ES-I3 (cell line): ENCODE results near the gene MTHFSD.
"Not testable (repeated sequence)": the region's sequence is repeated elsewhere in the genome, so short reads cannot be mapped to it uniquely, and the experiment has no call there.

Source experiments
- H3K36me3 ChIP-seq: 2 replicates; pipeline ENCODE4 v1.6.1; 2013; ENCODE audit warnings: mild to moderate bottlenecking, low read length, control low read depth, moderate library complexity; ENCODE audit not compliant: insufficient read depth
- H3K4me1 ChIP-seq: 2 replicates; pipeline ENCODE4 v1.6.1; 2013; ENCODE audit warnings: mild to moderate bottlenecking, control low read depth, low read length; ENCODE audit not compliant: insufficient read depth
- H3K9ac ChIP-seq: 2 replicates; pipeline ENCODE4 v1.6.1; 2013; ENCODE audit warnings: low read depth, mild to moderate bottlenecking, low read length, moderate library complexity
- H3K9me3 ChIP-seq: 2 replicates; pipeline ENCODE4 v1.6.1; 2013; ENCODE audit warnings: mild to moderate bottlenecking, low read length, moderate library complexity; ENCODE audit not compliant: control insufficient read depth, insufficient read depth

MTHFSD gene

DNA sequence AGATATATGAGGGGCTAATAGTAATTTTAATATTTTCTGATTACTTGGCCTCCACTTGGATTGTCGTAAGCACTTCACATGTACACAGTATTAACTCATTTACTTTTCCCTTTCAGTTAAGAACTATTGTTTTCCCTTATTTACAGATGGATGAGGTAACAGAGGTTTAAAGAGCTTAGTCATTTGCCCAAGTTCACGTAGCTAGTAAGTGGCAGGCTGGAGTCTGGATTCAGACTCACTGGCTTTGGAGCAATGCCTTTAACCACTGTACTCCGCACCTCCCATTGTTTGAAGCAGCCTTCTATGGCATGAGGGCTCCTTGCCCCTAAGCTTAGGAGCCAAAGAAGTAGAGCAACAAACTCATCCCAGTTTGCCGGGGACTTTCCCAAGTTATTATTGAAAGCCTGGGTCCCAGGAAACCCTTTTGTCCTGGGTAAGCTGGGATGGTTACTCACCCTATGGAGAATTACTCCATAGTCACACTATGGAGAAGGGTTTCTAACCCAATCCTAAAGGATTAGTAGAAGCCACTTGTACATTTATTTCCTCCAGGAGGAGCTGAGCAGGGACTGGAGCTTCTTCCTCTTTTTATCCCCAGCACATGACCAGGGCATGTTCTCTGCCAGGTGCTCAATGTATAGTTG lies 35.6 kb upstream of the MTHFSD start:
- H3K9ac ChIP-seq, result no peak overlapping the region
- peaks cover 5% of the 10 kb centered on the region; the same call in 1 of the 2 replicates for H3K4me1 ChIP-seq

GRCh38 chr16:86587955-86588354 lies 32.9 kb upstream of the MTHFSD start:
- not testable (repeated sequence) for H3K36me3 ChIP-seq, H3K4me1 ChIP-seq, H3K9me3 ChIP-seq, H3K9ac ChIP-seq

More for the DNA sequence above, 35.6 kb upstream of the MTHFSD start:
- Histone ChIP-seq H3K9me3 (no peaks in the 10 kb centered on the region), H3K36me3 (no peaks in the 10 kb centered on the region; the same call in none of the 2 replicates)

- Histone ChIP-seq H3K9me3 (no peaks in the 10 kb centered on the region), H3K36me3 (no peaks in the 10 kb centered on the region; the same call in none of the 2 replicates), H3K4me1 (peaks cover 5% of the 10 kb centered on the region; the same call in 1 of the 2 replicates), H3K9ac (no peak overlapping the region)
Observed at GRCh38 chr16:86587487-86587886, 32.5 kb upstream of the MTHFSD start.

DNA sequence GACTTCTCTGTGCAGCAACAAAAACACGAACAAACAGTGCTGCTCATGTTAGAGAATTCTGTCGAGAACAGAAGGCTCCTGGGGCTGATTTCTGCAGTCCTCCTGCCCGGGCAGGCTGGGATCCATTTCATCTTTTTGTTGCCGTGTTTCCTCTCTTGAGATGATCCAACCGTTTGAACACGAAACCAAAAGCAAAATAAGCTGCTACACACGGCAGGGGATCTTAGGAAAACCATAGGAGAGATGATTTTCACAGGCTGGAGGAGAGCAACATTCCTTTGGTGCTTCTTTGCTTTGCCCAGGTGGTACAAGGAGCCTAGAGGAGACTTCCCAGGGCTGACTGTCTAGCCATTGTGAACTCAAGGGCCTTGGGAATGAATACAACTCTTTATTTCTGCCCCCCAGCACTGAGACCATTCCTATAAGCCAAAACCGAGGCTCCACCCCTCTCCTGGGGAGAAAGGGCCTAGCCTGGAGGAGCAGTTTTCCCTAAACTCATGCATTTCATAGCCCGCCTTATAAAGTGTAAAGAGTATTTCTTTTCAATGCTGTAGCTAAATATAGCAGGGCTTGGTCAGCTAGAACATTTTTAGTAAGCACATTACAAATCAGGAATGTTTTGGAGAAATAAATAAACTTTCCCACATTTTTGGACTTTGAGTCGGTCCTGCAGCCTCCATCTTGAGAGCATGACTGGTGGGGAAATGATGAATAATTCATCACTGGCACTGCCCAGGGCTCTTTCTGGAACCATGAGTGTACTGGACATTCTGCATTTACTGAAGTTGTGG lies 31.0 kb upstream of the MTHFSD start:
- Histone ChIP-seq H3K36me3 (no peaks in the 10 kb centered on the region; the same call in none of the 2 replicates), H3K9me3 (no peaks in the 10 kb centered on the region), H3K4me1 (peaks cover 5% of the 10 kb centered on the region; the same call in 1 of the 2 replicates), H3K9ac (no peak overlapping the region)

DNA sequence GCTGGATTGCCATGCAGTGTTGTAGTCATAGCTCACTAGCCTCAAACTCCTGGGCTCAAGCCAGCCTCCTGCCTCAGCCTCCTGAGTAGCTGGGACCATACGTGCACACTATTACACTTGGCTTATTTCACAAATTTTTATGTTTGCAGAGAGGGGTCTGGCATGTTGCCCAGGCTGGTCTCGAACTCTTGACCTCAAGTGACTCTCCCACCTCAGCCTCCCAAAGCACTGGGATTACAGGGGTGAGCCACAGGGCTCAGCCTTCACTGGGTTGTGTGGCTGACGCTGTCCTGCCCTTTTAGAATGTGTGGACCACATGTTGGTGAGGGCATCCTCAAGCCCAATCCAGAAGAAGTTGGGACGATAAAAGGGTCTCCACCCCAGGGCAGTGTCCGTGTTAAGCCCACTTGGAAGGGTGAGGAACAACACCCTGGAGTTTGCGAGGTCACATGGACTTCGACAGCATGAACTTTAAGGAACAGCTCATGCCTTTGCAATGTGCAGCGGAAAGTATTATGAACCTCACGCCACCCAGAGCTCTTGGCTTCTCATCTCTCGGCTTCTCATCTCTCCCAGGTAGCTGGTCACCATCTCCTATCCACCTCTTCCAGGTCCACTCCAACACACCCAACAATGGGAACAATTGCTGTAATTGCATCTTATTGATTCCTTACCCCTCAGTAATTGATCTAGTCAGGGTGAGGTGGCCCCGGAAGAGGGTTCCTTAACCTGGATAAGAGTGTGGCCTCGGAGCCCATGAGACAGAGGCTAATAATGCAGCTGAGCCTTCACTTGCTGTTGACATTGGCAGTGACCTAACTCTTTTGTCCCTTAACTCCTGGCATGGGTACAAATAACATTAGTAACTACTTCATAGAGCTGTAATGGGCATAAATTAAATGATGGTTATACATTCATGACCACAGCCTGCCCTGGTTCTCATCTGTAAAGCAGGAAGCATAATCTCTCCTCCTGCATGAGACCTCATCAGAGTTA lies 30.0 kb upstream of the MTHFSD start:
- Histone ChIP-seq H3K36me3 (no peaks in the 10 kb centered on the region; the same call in none of the 2 replicates), H3K4me1 (no peaks in the 10 kb centered on the region; the same call in 1 of the 2 replicates), H3K9ac (no peak overlapping the region), H3K9me3 (no peaks in the 10 kb centered on the region)

DNA sequence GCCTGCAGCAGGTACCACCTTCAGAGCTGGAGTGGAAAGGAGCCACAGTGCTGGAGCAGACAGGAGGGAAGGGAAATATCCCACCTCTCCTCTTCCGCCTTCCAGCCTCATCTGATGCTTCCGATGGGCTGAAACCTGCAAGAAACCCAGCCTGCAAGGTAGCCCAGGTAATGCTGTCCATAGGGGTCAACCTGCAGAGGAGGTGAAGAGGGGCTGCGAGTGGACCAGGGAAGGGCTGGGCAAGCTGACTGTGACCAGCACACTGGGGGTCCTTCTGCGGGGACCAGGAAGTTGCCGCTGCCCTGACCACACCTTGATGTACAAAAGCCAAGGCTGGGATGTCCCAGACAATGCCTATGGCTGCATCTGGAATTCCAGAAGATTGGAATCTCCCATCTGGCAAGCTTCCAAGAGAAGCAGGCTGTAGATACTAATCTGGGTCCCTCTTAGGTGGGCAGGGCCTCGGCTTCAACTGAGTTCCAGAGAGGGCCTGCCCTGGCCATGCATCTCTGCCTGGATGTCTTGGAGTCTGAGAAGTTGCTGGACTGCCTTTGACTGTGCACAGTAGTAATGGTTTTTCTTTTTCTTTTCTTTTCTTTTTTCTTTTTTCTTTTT lies 29.1 kb upstream of the MTHFSD start:
- no peaks in the 10 kb centered on the region for H3K4me1 ChIP-seq
- no peaks in the 10 kb centered on the region for H3K9me3 ChIP-seq
- H3K9ac ChIP-seq, result no peak overlapping the region
- no peaks in the 10 kb centered on the region; the same call in 1 of the 2 replicates for H3K36me3 ChIP-seq

DNA sequence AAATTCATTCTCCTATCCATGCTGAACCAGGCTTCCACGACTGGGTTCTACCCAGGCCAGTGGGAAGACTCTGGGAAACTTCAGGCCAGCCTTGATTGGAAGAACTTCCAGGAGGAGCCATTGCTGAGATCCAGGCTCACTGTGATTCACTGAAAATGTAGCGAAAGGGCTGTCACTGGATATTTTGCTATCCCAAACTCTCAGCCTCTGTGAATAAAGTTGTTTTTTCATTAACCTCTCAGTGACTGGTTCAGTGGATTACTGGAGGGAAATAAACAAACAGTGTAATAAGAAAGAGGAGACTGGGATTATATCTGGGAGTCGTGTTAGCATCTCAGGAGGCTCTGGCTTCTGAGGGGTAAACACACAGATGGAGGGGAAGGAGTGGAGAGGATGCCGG lies 26.4 kb upstream of the MTHFSD start:
- H3K36me3 ChIP-seq, result no peaks in the 10 kb centered on the region; the same call in 1 of the 2 replicates
- no peaks in the 10 kb centered on the region for H3K9me3 ChIP-seq
- H3K9ac ChIP-seq, result no peak overlapping the region
- no peaks in the 10 kb centered on the region; the same call in 1 of the 2 replicates for H3K4me1 ChIP-seq

- no peaks in the 10 kb centered on the region; the same call in 1 of the 2 replicates for H3K36me3 ChIP-seq
- no peaks in the 10 kb centered on the region; the same call in 1 of the 2 replicates for H3K4me1 ChIP-seq
- H3K9ac ChIP-seq, result no peak overlapping the region
- no peaks in the 10 kb centered on the region for H3K9me3 ChIP-seq
Observed at GRCh38 chr16:86580791-86581170, 25.7 kb upstream of the MTHFSD start.

GRCh38 chr16:86580063-86580790 lies 25.2 kb upstream of the MTHFSD start:
- Histone ChIP-seq H3K9me3 (no peaks in the 10 kb centered on the region), H3K9ac (peak overlapping the region; percentile 83; the same call in 1 of the 2 replicates), H3K4me1 (no peaks in the 10 kb centered on the region; the same call in 1 of the 2 replicates), H3K36me3 (no peaks in the 10 kb centered on the region; the same call in 1 of the 2 replicates)

DNA sequence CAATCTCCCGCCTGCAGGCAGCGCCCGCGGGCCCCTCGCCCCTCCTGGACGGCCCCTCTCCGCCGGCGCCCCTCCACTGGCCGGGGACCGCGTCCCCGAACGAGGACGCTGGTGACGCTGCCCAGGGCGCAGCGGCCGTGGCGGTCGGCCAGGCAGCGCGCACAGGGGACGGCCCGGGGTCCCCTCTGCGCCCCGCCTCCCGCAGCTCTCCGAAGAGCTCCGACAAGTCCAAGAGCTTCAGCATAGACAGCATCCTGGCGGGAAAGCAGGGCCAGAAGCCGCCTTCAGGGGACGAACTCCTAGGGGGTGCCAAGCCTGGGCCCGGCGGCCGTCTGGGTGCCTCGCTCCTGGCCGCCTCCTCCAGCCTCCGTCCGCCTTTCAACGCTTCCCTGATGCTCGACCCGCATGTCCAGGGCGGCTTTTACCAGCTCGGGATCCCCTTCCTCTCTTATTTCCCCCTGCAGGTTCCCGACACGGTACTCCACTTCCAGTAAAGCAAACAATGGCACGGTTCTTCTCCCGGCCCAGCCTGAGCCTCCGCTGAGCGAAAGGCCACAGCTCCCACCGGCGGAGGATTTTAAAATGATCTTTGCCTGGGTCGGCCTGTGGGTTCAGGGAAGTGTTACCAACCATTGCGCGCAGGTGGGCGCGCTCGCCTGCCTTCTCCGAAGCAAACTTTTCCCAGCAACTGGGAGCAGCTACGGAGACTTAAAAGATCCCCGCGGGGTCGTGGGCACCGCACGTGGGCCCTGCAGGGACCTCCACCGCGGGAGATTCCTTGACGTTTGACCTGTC lies 24.4 kb upstream of the MTHFSD start:
- no peaks in the 10 kb centered on the region for H3K9me3 ChIP-seq
- H3K4me1 ChIP-seq, result no peaks in the 10 kb centered on the region; the same call in 1 of the 2 replicates
- no peaks in the 10 kb centered on the region; the same call in 1 of the 2 replicates for H3K36me3 ChIP-seq
- H3K9ac ChIP-seq, result peak overlapping the region; percentile 83

GRCh38 chr16:86578611-86579267 lies 23.7 kb upstream of the MTHFSD start:
- H3K9ac ChIP-seq, result peak overlapping the region; percentile 83
- no peaks in the 10 kb centered on the region for H3K9me3 ChIP-seq
- H3K36me3 ChIP-seq, result no peaks in the 10 kb centered on the region; the same call in 1 of the 2 replicates
- peaks cover 6% of the 10 kb centered on the region for H3K4me1 ChIP-seq

GRCh38 chr16:86578061-86578599 lies 23.1 kb upstream of the MTHFSD start, which contains the start of gene FOXL1:
FOXL1 (plus strand) TSS chr16:86578549; CDS start chr16:86578724, 175 bp downstream.
- peaks cover 10% of the 10 kb centered on the region for H3K4me1 ChIP-seq
- H3K9ac ChIP-seq, result peak within 1 kb of the TSS; percentile 83
- H3K9me3 ChIP-seq, result no peaks in the 10 kb centered on the region
- H3K36me3 ChIP-seq, result no peaks in the 10 kb centered on the region; the same call in 1 of the 2 replicates
